Gastroesophageal sphincter (tissue), 3 donors: ENCODE results near the gene PTK6.

Experiments used
- CTCF ChIP-seq, 4 experiments: fragments of 200-600 bp in 2 of 4; fragments of 450-650 bp in 2 of 4; sonication (generic) in 1 of 4; IDR thresholded peaks; one replicate each; pipeline ENCODE4 v1.5.1; 2017 to 2019; ENCODE audit warnings: antibody characterized with exemption in 4 of 4, mild to moderate bottlenecking in 2 of 4, moderate library complexity in 2 of 4
- EP300 ChIP-seq: sonication (generic); formaldehyde crosslinking; IDR thresholded peaks from one replicate; pipeline ENCODE4 v1.6.1; 2017; ENCODE audit warnings: antibody characterized with exemption, mild to moderate bottlenecking
- POLR2A ChIP-seq, 2 donors: fragments of 450-650 bp; IDR thresholded peaks; one replicate each; pipeline ENCODE4 v1.6.1; 2017; ENCODE audit warnings: antibody characterized with exemption in 2 of 2, mild to moderate bottlenecking in 2 of 2, moderate library complexity in 1 of 2
- POLR2AphosphoS5 ChIP-seq: sonication (generic); formaldehyde crosslinking; IDR thresholded peaks from one replicate; pipeline ENCODE4 v1.6.1; 2017; ENCODE audit warnings: antibody characterized with exemption

- no peak for TF ChIP-seq CTCF (IDR thresholded peaks at IDR 0.05)
- no peak for TF ChIP-seq POLR2A (IDR thresholded peaks at IDR 0.05)
- TF ChIP-seq EP300: no peak
- no peak for TF ChIP-seq POLR2AphosphoS5
Measured at GRCh38 chr20:63492982-63493381, 44.2 kb downstream of the PTK6 start.
